T follicular helper cell (primary cell): ENCODE measurements around the gene MEF2C.

Source experiments
- DNase-seq: peaks from one replicate; pipeline ENCODE4 v3.0.0-alpha.2; 2020; ENCODE audit warnings: low read depth

MEF2C gene

DNA sequence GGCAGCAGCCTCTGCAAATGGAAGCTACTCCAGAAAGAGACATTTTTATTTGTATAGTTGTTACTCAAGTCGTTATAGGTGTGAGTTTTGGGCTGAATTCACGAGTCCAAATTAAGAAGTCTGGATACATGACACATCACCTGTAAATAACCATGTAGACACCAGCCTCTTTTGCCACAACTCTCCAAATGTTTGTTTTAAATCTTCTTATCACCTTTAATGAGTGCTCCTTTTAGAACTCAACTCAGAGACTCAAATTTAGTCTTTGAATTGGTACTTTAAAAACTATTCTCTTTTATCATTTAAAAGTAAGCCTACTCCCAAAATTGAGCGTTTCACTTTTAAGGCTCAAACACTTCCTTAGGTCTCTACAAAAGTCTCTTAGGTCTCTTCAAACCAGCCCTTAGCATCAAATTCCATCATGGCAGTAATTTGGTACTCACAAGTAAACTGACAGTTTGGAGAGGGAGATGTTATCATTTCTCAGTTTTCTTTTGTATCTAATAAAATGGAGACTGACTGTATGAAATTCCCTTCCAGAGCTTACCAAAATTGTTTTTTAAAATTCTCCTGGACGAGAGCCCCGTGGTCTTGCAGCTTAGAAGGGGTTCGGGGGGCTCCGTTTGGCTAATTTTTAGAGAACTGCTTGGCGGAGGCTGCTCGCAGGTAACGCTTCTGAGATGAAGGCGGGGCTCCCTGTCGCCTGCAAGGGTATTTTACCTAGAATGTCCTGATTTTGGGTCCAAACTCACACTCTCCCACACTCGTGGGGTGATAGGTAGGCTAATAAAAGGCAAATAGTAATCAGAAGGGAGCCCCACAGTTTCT lies 194.6 kb downstream of the MEF2C start:
- DNase-seq: no peak

DNA sequence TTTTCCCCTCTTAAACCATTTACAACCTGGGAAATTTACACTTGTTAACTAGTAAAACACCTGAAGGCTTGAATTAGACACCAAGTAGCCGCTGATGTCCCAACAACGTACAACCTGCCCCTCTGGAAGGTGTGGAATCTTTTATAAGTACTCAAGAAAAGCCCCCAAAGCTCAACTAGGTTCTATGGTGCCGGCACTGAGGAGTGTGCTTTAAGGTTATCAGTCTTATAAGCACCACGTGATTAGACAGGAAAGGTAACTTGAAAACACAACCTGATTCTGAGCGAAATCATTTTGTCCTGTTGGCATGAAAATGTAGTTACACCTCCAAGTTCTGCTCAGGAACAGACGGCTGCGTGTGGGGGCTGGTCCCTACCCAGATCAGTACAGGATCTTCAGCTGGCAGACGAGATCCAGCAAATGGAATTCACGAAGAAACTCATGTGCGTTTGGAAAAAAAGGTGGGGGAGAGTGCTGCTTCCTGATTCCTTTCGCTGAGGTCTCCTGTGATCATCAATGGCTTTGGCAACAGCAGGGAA lies 195.5 kb downstream of the MEF2C start:
- DNase-seq: no peak

DNA sequence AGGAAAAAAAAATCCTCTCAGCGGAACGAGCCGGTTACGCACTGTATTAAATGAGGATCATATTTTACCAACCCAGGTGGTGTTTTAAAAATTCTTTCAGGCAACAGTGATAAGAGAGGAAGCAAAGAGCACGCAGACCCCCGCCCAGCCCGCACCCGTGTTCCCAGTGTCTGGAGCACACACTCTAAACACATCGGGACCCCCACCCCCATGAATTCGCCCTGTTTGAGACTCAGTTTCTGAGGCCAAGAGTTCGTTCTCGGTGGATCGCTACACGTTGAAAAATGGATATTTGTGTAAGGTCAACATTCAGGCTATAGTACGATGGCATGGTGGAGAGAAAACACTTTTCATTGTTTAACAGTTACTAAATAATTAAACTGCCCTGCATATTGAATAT lies 196.3 kb downstream of the MEF2C start:
- DNase-seq: no peak

DNA sequence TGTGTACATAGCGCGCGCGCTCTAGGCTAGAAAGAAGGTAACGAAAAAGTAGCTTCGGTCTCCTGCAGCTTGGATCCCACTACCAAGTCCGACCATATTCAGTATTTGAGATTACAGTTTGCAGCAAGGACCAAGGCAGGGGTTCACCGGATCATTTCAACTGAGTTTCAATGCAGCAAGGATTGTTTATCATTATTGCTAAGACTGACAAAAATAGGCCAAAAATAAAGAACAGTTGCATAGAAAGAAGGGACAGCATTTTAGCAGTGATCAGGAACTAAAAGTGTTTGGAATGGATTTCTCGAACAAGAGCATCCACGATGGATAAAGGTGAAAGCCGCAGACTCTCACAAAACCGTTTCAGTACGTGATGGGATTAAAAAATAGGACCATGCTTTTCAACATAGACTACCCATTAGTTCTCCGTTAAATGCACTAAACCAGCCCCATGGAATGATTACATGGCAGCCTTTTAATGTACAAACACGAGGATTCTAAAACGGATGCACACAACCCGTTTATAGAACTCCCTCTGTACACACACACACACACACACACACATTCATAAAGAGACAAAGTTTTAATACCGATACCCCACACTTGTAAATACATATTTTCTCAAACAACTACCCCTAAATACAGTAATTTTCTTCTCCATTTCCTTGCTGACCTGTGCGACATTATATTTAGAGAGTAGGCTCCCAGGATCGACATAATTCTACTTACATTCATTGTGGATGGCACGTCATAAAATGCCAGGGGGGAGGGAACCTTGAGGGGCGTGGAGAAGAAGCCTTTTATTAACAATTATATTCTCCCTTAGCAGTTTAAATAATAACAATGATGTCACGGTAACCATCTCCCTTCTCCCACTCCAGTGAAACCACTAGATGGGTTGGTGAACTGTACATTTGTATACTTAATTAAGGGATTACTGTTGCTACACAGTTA lies 197.1 kb downstream of the MEF2C start:
- no peak for DNase-seq

DNA sequence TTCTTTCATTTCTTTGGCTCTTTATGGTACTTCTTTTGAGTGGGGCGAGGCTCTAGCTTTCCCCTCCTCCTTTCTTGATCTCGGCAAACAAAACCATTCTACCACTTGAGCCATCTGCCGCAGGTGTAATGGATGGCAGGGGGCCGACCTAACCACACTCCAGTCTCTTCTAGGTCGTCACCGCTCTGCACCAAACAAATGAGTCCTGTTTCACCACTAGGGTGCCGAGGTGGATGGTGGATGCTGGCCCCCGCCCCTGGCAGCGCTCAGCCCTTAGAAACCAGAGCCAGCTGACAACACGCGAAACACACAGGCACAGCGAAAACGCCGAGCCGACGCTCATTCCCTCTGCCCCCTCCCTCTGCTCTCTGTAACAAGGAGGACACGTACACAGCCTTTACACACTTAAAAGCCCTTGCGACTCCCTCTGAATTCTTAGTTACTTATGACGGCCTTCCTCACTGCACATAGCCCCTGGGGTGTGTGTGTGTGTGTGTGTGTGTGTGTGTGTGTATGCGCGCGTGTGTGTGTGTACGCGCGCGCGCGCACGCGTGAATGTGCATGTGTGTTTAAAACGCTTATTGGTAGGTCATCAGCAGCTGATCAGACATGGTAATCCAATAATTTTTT lies 199.4 kb downstream of the MEF2C start:
- no peak for DNase-seq

DNA sequence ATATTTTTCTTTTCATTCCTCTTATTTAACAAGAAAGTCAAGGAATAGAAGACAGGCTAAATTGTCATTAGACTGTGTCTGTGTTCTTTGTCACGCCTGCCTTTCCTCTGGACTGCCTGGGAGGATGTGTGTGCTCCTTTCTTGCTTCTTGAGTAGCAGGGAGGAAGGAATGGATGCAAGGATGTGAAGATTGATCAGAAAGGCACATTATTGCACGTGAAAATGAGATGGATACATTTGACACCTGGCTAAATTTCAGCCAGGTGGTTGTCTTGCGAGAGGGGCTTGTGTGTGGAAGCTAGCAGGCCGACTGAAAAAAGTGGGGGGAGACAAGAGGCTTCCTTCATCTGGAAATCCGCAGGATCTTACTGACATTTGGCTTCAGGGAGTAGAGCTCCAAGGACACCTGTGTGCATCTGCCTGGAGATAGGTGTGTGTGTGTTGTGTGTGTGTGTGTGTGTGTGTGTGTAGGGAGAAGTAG lies 200.1 kb downstream of the MEF2C start:
- no peak for DNase-seq

DNA sequence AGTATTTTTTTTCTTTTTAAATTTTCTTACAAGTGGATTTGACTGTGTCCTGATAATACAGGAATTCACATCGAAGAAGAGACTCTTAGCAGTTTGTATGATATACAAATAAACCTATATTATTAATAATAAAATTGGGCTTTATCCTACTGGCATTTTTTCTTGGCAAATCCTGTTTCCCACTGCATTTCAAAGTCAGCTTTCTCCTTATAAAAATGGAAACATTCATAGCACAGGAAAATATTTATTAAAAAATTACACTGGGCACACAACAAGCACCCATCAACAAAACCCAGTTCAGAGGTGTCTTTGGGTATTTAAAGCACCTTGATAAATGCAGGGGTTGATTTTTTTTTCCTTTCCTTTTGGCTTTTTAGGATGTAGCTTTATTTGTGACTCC lies 200.9 kb downstream of the MEF2C start:
- no peak for DNase-seq

DNA sequence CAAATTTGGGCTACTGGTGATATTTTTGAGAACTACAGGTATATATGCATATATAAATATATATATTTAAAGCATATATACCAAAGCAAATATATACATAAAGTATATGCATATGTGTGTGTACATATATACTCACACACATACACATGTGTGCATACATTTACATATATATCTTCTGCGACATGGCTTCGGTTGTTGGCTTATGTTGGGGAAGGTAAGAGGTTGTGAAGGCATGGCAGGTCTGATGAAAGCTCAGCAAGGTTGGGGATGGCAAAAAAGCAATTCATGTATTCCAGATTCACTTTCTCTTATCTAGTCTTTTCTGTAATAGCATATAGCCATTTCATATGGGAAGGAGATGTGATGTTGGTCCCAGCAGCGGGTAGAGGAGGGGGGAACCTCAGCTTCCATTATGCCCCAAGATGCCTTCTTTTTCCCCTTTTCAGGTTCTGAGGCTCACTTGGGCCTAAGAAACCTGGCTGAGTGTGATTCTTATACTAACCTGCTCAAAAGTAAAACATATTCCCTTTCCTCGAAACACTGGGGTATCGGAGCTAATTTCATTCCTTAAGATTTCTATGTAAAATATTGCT lies 201.7 kb downstream of the MEF2C start:
- no peak for DNase-seq

DNA sequence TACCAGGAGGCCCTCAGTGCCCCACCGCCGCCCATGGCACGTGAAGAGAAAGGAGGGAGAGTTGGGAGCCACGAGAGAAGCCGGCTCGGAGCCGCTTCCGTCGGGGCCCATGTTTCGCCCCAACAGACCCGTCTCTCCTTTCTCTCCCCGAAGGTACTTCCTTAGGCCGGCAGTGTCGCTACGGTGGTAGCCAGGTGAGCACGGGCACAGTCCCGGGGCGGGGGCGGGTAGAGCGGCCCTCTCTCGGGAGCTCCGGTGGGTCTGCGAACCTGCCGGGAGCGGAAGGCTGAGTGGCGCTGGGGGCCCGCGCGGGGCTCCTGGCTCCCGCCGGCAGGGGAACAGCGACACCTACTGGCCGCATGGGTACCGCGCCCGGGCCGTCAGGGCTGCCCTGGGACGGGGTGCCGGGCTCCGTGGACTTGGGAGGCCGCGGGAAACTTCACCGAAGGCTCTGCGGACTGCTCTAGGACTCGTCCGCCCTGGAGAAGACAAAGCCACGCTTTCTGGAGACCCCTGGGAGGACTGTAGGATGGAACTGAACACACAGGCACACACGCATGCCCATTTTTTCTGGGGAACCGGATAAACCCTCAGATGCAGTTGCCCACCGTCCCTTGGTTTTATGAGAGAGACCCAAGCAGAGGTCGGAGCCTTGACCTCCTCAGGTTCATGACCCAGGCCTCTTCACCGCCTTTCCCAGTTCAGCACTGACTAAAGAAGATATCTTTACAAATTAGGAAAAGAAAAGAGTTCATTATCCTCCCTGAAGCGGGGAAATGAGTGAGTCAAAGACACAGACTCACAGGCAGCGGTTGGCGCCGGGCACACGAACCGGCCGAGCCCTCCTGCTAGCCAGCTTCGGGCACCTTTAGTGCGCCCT lies 202.5 kb downstream of the MEF2C start:
- peak; percentile 56 for DNase-seq

DNA sequence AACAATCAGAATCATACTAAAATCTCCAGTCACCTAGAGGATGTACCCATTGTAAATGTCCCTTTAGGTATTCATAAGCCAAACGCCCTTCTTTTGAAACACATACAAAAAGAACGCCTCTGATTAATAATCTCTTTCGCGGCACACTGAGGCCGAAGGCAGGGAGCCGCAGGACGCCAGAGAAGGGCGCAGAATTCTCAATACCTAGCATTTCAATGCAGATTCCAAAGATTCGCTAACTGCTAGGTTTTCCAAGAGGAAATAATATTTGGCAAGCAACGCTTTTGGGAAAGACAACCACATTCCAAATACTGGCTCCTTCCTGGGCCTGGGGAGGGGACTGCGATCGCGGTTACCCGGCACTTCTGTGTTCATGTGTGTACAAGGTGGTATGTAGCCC lies 203.3 kb downstream of the MEF2C start:
- DNase-seq: no peak

DNA sequence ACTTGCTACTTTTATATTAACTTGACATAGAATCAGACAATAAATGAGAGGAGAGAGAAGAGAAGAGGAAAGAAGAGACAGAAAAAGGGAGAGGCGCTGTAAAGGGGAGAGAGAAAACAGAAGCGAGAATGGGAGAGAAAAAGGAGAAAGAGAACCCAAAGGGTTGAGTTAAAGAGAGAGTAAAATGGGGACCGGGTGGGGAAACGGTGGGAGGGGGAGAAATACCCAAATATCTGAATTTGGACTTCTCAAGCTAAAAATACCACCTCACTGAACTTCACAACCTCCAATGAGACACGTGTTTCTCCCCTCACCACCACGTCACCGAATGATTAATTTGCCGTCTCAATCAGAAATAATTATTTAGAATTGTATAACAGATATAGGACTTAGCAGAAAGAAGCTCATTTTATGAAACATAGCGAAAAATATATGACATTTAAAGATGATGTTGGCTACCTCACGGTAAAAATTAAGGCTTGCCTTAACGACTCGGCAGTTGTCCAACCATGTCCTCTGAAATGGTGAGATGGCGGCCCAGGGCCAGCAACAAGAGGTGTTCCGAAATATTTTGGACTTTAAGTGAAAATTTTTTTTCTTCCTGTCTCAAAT lies 204.1 kb downstream of the MEF2C start:
- DNase-seq: no peak

DNA sequence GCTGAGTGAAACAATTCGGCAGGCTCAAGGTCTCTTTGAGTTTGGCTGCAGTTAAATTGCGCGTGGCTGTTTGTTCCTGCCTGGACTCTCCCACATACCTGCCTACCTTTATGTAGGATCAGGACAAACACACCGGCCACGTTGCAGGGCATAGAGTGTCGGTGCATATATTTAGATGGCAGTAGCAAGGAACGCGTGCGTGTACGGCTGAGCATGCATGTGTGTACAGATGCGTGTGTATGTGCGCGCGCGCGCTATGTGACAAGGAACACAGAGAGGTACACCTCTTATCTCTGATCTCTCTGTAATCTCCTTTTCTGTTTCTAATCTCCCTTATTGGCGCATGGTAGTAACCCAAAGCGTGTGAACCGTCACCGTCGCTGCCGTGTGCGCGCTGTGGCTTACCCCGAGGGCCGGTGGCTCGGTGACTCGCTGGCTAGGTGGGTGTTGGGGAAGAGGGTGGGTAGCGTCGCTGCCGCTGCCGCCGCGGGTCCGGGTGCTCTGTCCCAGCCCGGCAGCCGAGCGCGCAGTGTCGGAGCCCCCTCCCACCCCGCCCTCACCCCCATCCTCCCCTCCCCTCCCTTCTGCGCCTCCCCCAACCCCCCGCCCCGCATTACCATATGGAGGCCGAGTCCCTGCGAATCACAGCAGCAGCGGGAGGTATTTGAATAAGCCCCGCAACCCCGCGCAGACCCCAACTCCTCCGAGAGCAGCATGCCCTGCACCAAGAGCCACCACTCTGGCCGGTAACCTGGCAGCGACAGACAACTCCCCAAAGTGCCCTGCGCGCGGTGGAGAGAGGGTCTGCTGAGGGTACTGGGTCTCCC lies 204.8 kb downstream of the MEF2C start:
- DNase-seq: no peak

DNA sequence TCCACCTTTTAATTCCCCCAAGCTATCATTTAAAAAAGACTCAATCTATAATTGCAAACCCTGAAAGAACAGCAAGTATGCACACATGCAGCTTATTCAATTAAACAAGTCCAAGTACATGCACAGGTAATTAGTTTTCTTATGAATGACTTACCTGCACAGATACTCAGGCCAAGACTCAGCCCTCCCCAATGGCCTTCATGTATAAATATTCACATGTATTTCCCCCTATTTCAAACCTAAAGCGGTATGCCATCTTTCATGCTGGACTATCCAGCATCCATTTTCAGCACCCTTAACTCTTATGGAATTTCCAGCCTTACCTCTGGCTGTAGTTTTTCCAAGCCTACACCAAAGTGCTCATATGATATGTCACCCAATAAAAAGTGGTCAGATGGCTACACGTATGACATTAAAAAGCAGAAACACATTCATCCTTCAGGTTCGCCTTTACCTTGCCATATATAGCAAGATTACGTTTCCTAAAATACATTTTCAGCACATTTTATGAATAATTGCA lies 205.5 kb downstream of the MEF2C start:
- DNase-seq: no peak

DNA sequence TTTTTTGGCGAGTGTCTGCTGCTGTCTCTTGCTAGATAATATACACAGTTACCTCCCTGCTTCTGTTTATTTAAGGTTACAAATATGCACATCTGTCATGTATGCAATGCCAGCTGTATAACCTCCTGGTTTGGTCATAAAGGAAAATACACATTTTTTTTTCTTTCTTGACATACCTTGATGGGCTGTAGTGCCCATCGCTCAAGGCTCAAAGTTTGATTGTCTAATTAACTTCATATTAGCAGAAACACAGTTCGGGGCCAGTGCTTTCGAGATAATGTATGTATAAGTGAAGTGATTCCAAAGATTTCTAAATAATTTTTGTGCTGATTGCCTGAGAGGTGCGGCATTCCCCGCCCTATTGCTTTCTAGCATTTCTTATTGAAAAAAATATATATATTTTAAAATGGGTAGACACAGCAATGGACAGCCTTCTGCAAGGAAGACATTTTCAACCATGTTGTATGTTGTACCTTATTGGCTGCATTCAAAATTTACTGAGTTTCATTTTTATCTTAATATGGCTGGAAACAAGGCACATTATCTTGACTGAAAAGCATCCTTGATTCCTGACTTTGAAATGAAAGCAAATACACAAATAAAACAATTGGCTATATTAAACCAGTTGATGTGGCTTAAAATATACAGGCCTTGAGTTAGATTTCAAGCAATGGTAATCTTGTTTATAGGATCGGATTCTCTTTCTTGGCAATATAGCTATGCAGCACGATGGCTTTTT lies 206.2 kb downstream of the MEF2C start:
- no peak for DNase-seq

DNA sequence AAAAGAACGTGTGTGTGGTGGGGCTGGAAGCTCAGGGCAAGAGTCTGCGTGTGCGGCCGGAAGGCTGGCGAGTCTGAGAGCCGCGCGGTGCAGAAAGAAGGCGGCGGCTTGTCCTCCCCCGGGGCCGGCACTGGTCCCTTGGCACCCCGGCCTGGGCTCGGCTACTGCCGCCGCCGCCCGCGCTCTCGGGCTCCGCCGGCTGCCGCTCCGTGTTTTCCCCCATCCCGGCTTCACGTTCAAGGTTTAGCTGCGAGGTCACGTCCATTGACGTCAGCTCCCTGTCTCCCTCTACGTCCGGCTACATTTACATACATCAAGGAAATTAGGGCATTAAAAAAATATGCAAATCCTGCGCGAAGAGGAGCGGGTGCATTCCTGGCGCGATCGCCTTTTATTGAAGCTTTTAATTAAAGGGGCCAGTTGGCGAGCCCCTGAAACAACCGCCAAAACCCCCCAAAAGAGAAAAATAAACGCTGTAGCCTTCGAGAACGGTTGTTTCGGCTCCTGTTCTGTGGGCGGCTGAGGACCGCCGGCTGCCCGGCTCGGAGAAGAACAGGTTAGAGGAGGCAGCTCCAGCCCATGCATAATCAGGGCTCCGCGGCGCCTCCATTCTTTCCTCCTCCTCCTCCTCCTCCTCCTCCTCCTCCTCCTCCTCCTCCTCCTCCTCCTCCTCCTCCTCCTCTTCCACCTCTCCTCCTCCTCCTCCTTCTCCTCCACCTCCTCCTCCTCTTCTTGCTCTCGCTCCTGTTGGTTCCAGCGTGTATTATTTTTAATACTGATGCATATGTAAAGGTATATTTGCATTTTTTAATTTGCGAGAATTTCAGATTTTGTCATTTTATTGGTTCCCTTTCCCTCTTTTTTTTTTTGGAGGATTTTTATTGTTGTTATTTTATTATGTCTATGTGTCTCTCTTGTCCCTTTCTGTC lies 207.0 kb downstream of the MEF2C start:
- DNase-seq: no peak

DNA sequence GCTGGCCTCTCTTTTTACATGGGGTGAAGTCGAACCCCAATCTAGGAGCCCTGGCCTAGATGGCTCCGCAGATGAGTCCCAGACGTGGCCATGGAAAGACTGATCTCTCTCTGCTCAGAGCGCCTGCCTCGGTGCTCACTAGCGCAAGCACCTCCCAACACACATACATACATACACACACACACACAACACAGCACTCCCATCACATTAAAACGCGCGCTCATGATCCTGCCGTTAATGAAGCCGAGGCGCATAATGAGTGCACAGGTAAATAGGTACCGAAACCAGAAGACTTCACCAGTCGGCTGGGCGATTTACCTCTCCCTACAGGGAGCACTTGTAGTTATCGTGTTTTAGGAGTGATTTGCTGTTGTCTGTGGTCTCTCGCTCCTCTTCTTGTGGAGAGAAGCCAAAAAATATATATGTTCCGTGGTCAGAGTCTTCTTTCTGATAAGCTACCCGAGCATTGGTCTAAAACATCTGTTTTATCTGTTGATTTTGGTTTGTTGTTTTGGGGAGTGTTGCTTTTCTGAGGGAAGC lies 207.7 kb downstream of the MEF2C start:
- DNase-seq: no peak
